Right renal cortex interstitium (tissue), 3 donors: Measurements from ENCODE around the gene PCLO. TPM values are rescaled to one million over a fixed set of nuclear protein-coding genes. Genes with fewer than 3 reads are reported as not detected.
"Not testable (repeated sequence)": the region's sequence is repeated elsewhere in the genome, so short reads cannot be mapped to it uniquely, and the experiment has no call there.

ENCODE experiments used
- DNase-seq, 3 donors: peaks; one replicate each; pipeline ENCODE4 v3.0.0-alpha.2; 2013; ENCODE audit warnings: low read depth in 3 of 3, low spot score in 2 of 3
- polyA plus RNA-seq, 3 donors: library from polyadenylated mRNA; unstranded; fragments of 120-200 nt; gene quantifications; one replicate each; pipeline ENCODE4 v1.2.1, GENCODE V29; 2013; ENCODE audit not compliant: insufficient read length in 3 of 3

PCLO gene
- polyA plus RNA-seq, 3 donors: 7.6 to 10.3 (median 8.3) TPM

- DNase-seq: no peak
These were observed 31.8 kb downstream of the PCLO start for GRCh38 chr7:83130623-83131545.

- DNase-seq: no peak
These were observed 32.5 kb downstream of the PCLO start for GRCh38 chr7:83130191-83130590.

GRCh38 chr7:83119494-83119893, 43.2 kb downstream of the PCLO start:
- DNase-seq: no peak

DNA sequence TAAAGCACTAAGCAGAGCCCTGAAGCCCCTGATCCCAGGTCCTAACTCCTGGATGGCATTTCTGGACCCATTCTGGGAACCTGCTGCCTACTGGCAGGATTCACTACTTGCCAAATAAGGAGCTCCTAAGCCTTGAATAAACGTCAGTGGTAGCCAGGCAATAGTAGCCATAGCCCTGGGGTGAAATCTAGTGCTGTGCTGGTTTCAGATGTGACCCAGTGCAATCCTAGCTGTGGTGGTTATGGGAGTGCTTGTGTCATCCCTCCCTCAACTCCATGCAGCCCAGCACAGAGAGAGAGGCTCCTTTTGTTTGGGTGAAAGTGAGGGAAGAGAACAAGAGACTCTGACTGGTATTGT, 43.7 kb downstream of the PCLO start:
- no peak for DNase-seq

DNA sequence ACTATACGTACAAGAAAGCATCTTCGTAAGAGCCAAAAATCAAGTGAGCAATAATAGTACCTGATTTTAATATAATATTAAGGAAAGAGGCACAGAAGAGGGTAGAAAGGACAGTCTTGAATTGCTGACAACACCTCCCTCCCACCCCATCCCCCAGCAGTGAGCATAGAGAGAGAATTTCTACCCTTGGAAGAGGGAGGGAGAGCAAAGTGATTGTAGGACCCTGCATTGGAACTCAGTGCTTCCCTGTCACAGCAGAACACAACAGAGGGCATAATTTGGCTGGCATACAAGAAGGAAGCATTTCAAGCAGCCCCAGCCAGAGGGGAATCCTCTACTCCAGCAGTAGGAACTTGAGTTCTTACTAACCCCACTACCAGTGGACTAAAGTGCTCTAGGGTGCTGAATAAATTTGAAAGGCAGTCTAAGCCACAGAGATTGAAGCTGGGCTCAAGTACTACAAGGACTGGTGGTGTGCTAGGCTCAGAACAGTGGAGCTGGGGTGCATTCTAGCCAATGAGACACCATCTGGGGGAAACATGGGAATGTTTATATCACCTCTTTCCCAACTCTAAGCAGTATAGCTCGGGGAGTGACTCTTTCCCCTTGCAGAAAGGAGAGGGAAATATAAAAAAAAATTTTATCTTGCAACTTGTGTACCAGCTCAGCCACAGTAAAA, 44.2 kb downstream of the PCLO start:
- no peak for DNase-seq

- DNase-seq: no peak
These were observed 45.2 kb downstream of the PCLO start for GRCh38 chr7:83117466-83117865.

DNA sequence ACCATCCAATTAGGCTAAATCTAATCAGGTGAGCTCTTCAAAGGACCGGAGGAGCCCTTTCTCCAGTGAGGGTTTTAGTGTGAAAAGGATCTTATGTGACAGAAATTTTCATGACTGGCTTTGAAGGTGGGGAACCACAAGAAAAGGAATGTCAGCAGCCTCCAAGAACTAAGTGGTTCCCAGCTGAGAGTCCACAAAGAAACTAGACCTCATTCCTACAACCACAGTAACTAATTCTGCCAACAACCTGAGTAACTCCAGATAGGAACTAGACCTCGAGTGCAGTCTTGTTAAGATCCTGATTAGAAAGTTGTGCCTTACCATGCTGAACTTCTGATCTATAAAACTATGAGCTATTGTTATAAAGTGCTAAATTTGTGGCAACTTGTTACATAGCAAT, 51.3 kb downstream of the PCLO start:
- DNase-seq: no peak

GRCh38 chr7:83109352-83109751, 53.3 kb downstream of the PCLO start:
- no peak for DNase-seq

DNA sequence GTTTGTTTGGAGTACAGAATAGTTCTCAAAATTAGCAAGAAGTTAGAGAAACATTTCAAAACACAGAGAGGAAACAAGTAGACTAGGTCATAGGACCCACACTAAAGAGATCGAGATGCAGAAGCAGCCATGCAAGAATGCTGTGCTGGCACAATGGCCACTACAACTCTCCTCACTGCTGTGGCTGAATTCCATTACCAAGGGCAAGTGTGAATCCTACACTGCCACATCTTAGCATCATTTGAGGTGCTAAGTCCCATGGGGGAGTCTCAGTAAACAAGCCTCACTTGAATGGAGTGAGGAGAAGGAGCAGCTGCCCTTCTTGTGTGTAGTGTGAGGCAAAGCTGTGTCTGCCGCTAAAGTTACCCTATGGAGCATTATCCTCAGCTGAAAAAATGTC, 56.7 kb downstream of the PCLO start:
- no peak for DNase-seq

GRCh38 chr7:83105063-83105462, 57.6 kb downstream of the PCLO start:
- DNase-seq: no peak

DNA sequence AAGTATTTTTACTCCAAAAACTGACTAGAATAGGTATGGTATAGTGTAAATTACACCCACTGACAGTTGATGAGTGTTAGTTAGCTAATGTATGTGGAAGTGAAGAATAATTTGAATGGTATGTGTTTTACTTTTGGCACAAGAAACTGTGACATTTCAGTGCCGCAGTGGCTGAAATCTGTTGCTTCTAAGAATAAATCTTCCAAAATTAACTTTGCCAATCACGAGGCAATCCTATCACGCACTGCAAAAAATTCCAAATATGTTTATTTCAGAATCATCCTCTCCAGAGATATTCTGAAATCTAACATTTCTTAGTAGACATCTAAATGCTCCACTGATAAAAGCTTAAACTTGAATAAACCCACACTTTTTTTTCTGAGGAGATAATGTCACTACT, 61.2 kb downstream of the PCLO start:
- no peak for DNase-seq

- no peak for DNase-seq
These were observed 66.6 kb downstream of the PCLO start for GRCh38 chr7:83096065-83096580.

- DNase-seq: no peak
These were observed 77.4 kb downstream of the PCLO start for GRCh38 chr7:83085299-83085698.

GRCh38 chr7:83079879-83080278, 82.8 kb downstream of the PCLO start:
- DNase-seq: not testable (repeated sequence)

- no peak for DNase-seq
These were observed 85.4 kb downstream of the PCLO start for GRCh38 chr7:83077328-83077727.

DNA sequence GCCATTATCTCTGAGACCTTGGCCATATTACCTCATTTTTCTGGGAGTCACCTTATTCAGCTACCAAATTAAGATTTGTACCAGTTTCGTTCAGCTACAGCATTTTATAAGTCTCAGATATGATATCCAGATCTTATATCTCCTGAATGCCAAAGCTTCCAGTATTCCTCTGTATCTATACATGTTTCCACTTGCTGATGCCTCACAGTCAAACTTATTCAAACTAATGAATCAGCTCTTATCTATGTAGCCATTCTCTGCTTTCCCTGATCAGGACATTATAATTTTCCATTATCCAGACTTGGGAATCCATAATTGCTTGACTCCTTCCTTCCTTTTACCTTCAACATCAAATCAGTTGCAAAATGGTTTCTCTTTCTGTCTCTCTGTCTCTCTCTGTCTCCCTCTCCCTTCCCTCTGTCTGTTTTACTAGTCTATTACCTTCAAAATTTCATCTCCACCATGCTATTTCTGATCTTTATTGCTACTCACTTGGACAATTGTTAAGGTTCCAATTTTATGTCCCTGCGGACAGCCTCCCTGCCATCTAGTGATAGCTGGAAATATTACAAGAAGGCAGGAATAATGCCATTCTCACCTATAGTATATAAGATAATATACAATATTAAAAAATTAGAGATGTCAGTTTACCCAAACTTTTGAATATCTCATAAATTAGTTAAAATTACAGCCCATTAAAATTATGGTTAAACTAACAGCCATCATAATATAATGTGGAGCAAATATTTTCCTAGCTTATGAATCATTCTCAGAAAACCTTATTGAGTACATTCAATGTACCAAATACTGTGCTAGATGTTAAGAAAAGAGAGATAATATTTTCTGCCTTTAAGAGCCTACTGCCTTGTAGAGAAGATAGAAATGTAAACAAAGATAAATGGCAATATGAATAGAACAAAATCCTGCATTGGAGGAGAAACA, 89.8 kb downstream of the PCLO start:
- DNase-seq: no peak

DNA sequence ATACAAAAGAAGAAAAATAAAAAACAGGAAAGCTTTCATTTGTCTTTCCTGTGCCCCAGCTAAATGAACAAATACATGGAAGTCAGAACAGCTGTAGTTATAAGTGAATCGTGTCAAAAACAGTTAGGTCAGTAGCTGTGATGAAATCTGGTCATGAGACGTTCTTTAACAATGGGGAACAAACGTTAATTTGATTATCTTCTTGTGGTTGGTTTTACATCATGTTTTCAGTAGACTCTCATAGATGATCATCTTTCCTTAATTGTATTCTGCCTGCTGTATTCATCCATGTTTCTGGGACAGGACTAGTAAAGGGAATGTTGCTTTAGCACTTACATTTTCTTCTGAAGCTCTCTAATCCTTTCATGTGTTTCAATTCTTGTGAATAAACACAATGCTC, 97.0 kb downstream of the PCLO start:
- DNase-seq: no peak

DNA sequence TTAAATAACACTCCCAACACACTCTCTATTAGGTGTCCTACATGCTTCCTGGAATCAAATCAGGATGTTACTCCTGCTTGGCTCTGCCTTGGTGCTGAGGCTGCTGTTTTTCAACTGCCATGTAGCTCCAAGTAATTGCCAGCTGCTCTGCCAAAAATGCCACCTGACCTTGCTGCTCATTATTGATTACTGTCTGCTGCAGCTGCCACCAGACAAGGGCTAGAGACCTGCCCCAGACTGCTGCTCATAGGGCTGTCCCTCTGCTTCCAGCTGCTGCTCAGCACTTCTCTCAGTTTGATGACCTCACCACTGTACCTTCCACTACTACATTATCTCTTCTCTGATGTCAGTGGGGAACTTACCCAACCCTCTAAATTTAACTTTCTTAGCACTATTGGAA, 102.5 kb downstream of the PCLO start:
- DNase-seq: no peak

DNA sequence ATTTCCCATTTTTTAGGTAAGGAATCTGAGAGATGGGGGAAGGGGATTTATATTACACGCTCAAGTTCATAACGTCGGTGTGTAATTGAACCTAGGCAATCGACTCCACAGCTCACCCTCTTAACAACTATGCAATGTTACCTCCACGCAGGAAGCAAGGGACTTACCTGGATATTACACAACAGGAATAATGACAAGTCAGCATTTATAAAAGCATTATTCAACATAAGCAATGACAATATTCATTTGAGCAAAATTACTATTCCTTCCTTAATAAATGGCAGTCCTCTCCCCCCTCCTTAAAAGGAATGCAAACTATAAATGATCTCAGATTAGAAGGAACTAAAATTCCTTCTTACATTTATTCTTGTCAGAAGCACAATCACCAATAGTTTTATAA, 104.0 kb downstream of the PCLO start:
- no peak for DNase-seq

DNA sequence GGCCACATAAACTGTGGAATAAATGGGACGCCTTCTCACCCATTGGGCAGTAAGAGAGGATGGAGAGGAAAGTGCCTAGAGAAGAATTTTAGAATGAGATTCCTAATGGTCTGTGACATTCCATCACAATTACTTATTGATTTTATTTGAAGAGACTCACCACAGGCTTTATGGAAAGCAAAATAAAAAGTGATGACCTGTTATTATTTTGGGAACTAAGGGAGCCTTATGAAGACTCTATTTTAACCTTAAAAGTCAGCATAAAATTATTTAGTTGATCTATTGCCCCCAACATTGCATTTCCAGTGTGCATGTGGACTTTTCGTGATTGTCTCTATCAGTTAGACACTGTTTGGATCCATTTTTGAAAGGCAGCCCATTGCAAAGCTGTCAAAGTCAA, 107.5 kb downstream of the PCLO start:
- DNase-seq: no peak

- DNase-seq: no peak
These were observed 108.2 kb downstream of the PCLO start for GRCh38 chr7:83054472-83054871.
